WTC11 (cell line): Measurements from ENCODE around the gene COLEC12. TPM values are rescaled to one million over a fixed set of nuclear protein-coding genes. Genes with fewer than 3 reads are reported as not detected.

Experiments used
- ATAC-seq: fragments of 200-7000 bp; cut with Tn5 transposase; 2 replicates; pipeline ENCODE4 v1.10.0; 2021; ENCODE audit warnings: mild to moderate bottlenecking, moderate library complexity
- CTCF ChIA-PET: fragments of 300-600 bp; sonication (Branson Sonifier 250); formaldehyde crosslinking; loops from one replicate; lab custom pipeline; 2021; ENCODE audit warnings: antibody characterized with exemption; lab: Charles Lee
- POLR2A ChIA-PET: fragments of 350-600 bp; sonication (Branson Sonifier 250); formaldehyde crosslinking; loops from one replicate; lab custom pipeline; 2021; ENCODE audit warnings: antibody characterized with exemption; lab: Charles Lee
- DNase-seq: peaks from one replicate; pipeline ENCODE4 v3.0.0; 2021; ENCODE audit warnings: low spot score
- H3K27ac Mint-ChIP-seq: 2 replicates; pipeline ENCODE4 v1.8.0; 2021; ENCODE audit warnings: mixed read lengths
- H3K27me3 Mint-ChIP-seq: 2 replicates; pipeline ENCODE4 v1.8.0; 2021; ENCODE audit warnings: low read depth, mild to moderate bottlenecking, moderate library complexity, mixed read lengths
- H3K36me3 Mint-ChIP-seq: 2 replicates; pipeline ENCODE4 v1.8.0; 2021; ENCODE audit warnings: mixed read lengths
- H3K4me1 Mint-ChIP-seq: 2 replicates; pipeline ENCODE4 v1.8.0; 2022; ENCODE audit warnings: mixed read lengths
- H3K4me3 Mint-ChIP-seq: 2 replicates; pipeline ENCODE4 v1.8.0; 2021; ENCODE audit warnings: mild to moderate bottlenecking, moderate library complexity, mixed read lengths
- H3K9me3 Mint-ChIP-seq: 2 replicates; pipeline ENCODE4 v1.8.0; 2021; ENCODE audit warnings: mixed read lengths
- CREB1 ChIP-seq: sonication (generic); formaldehyde crosslinking; IDR thresholded peaks from 2 replicates; pipeline ENCODE4 v1.8.0; 2023; ENCODE audit warnings: mild to moderate bottlenecking, missing genetic modification reagents
- CTCF ChIP-seq: fragments of 200-600 bp; IDR thresholded peaks from 2 replicates; pipeline ENCODE4 v1.8.0; 2022; ENCODE audit warnings: antibody characterized with exemption
- E2F1 ChIP-seq: sonication (generic); formaldehyde crosslinking; IDR thresholded peaks from 2 replicates; pipeline ENCODE4 v1.8.0; 2022; ENCODE audit warnings: mild to moderate bottlenecking, missing genetic modification reagents
- ESRRA ChIP-seq: sonication (generic); formaldehyde crosslinking; IDR thresholded peaks from 2 replicates; pipeline ENCODE4 v1.8.1; 2022; ENCODE audit warnings: mild to moderate bottlenecking, missing genetic modification reagents, borderline replicate concordance
- FOXP4 ChIP-seq: sonication (generic); formaldehyde crosslinking; IDR thresholded peaks from 2 replicates; pipeline ENCODE4 v1.8.0; 2022; ENCODE audit warnings: mild to moderate bottlenecking, missing genetic modification reagents
- OVOL2 ChIP-seq: fragments of 250-450 bp; sonication (Bioruptor Pico); IDR thresholded peaks from 2 replicates; pipeline ENCODE4 v1.9.0; 2021; ENCODE audit warnings: mild to moderate bottlenecking, borderline replicate concordance
- PRRX2 ChIP-seq: fragments of 250-450 bp; sonication (Bioruptor Pico); IDR thresholded peaks from 2 replicates; pipeline ENCODE4 v1.8.0; 2021; ENCODE audit warnings: mild to moderate bottlenecking
- RORB ChIP-seq: fragments of 250-450 bp; sonication (Bioruptor Pico); IDR thresholded peaks from 2 replicates; pipeline ENCODE4 v1.9.0; 2021; ENCODE audit warnings: mild to moderate bottlenecking
- TCF7 ChIP-seq: sonication (generic); formaldehyde crosslinking; IDR thresholded peaks from 2 replicates; pipeline ENCODE4 v1.8.0; 2022; ENCODE audit warnings: mild to moderate bottlenecking, low read depth, missing genetic modification reagents, moderate library complexity
- USF1 ChIP-seq: sonication (generic); formaldehyde crosslinking; IDR thresholded peaks from 2 replicates; pipeline ENCODE4 v1.8.0; 2022; ENCODE audit warnings: mild to moderate bottlenecking, missing genetic modification reagents
- ZBTB21 ChIP-seq: sonication (generic); formaldehyde crosslinking; IDR thresholded peaks from 2 replicates; pipeline ENCODE4 v1.8.1; 2023; ENCODE audit warnings: mild to moderate bottlenecking, missing genetic modification reagents, borderline replicate concordance
- ZNF281 ChIP-seq: sonication (generic); formaldehyde crosslinking; IDR thresholded peaks from 2 replicates; pipeline ENCODE4 v1.8.0; 2023; ENCODE audit warnings: mild to moderate bottlenecking, missing genetic modification reagents
- ZNF396 ChIP-seq: fragments of 250-450 bp; sonication (Bioruptor Pico); IDR thresholded peaks from 2 replicates; pipeline ENCODE4 v1.8.0; 2021; ENCODE audit warnings: mild to moderate bottlenecking, moderate library complexity, borderline replicate concordance
- total RNA-seq: library from RNA; stranded (reverse); gene quantifications from 3 replicates; pipeline ENCODE4 v1.2.3, GENCODE V29; 2021
- TF ChIP-seq, protein P1 (sequence below): sonication (generic); formaldehyde crosslinking; conservative IDR thresholded peaks from 2 replicates; pipeline ENCODE4 v1.8.1; 2022; ENCODE audit warnings: mild to moderate bottlenecking, missing genetic modification reagents
- TF ChIP-seq, protein P2 (sequence below): sonication (generic); formaldehyde crosslinking; IDR thresholded peaks from 2 replicates; pipeline ENCODE4 v1.8.1; 2022; ENCODE audit warnings: mild to moderate bottlenecking, missing genetic modification reagents, moderate library complexity, borderline replicate concordance

The COLEC12 gene
- total RNA-seq, 1 experiment from 2014 or later: 0.48 TPM

GRCh38 chr18:532632-533031 lies 32.1 kb upstream of the COLEC12 start (continued):
- TF ChIP-seq ZNF281 (CRISPR knock-in tag): no peak

DNA sequence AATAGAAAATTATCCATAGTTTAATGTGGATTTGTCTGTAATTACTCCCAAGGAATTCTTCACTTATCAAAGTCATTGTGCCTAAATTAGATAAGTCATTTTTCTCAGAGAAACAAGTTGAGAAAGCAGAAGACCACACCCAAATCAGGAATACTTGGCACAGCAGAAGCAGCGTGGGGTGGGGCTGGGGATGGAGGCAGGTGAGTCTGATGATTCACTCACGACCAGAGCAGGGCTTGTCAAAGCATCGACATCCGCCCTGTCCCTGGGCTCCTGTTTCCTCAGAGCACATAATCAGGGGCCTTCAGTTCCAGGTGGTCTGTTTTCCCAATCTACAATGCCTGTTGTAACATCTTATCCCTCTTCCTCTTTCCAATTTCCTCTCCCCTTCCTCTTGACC lies 31.5 kb upstream of the COLEC12 start:
- Mint-ChIP-seq H3K4me1 (0 out of 2 replicates have a peak, but pooled peaks cover 2% of the 10 kb centered on the region), H3K4me3 (no peak overlapping the region), H3K27ac (no peak overlapping the region), H3K9me3 (no peaks in the 10 kb centered on the region), H3K27me3 (no peaks in the 10 kb centered on the region), H3K36me3 (0 out of 2 replicates have a peak, but pooled peaks cover 1% of the 10 kb centered on the region)
- POLR2A ChIA-PET: no interaction called here
- ATAC-seq (no peak), DNase-seq (no peak)
- CTCF ChIA-PET: no interaction called here
- TF ChIP-seq, protein P1, sequence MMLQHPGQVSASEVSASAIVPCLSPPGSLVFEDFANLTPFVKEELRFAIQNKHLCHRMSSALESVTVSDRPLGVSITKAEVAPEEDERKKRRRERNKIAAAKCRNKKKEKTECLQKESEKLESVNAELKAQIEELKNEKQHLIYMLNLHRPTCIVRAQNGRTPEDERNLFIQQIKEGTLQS (CRISPR knock-in tag): no peak
- TF ChIP-seq USF1 (CRISPR knock-in tag) (no peak), ZNF396 (CRISPR knock-in tag) (no peak), CREB1 (CRISPR knock-in tag) (no peak), RORB (CRISPR knock-in tag) (no peak), ESRRA (CRISPR knock-in tag) (no peak), OVOL2 (CRISPR knock-in tag) (no peak)
- TF ChIP-seq, protein P2, sequence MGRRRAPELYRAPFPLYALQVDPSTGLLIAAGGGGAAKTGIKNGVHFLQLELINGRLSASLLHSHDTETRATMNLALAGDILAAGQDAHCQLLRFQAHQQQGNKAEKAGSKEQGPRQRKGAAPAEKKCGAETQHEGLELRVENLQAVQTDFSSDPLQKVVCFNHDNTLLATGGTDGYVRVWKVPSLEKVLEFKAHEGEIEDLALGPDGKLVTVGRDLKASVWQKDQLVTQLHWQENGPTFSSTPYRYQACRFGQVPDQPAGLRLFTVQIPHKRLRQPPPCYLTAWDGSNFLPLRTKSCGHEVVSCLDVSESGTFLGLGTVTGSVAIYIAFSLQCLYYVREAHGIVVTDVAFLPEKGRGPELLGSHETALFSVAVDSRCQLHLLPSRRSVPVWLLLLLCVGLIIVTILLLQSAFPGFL (CRISPR knock-in tag): no peak

DNA sequence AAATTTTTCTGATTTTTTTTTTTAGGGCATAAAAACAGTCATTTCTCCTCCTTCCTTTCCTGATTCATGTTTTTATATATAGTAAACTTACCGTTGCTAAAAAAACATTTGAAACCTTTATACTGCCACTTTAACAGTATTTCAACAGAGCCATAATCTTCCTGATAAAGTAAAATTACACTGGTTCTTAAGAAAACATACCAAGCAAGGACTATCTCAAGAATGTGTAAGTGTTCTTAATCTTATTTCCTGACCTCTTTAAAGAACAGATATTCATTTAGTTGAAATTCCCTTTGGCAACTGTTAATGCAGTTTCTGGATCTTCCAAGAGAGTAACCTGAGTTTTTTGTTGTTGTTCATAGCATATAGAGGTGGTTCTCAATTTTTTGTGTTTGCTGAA lies 26.6 kb upstream of the COLEC12 start:
- Mint-ChIP-seq H3K27me3 (no peaks in the 10 kb centered on the region), H3K9me3 (peaks cover 7% of the 10 kb centered on the region; the same call in 1 of the 2 replicates), H3K27ac (no peak overlapping the region), H3K36me3 (no peaks in the 10 kb centered on the region), H3K4me3 (no peak overlapping the region), H3K4me1 (peaks cover 10% of the 10 kb centered on the region)
- POLR2A ChIA-PET: no interaction called here
- CTCF ChIA-PET: no interaction called here
- DNase-seq: no peak
- TF ChIP-seq FOXP4 (CRISPR knock-in tag) (no peak), E2F1 (CRISPR knock-in tag) (no peak), ZBTB21 (CRISPR knock-in tag) (no peak), TCF7 (CRISPR knock-in tag) (no peak), PRRX2 (CRISPR knock-in tag) (no peak), CTCF (no peak)
- no peak for ATAC-seq
